Stomach (tissue), 9 donors: Measurements from ENCODE around the gene TLCD1. TPM values are rescaled to one million over a fixed set of nuclear protein-coding genes. Genes with fewer than 3 reads are reported as not detected.

ENCODE experiments used
- DNase-seq, 2 donors: peaks; one replicate each; pipeline versions ENCODE4 v3.0.0 to v3.0.0-alpha.2; 2013 to 2019
- H3K27ac ChIP-seq, 5 donors: fragments of 200-600 bp in 4 of 5; sonication (generic) in 4 of 5; one replicate each; pipeline ENCODE4 v1.5.1; 2013 to 2019; ENCODE audit warnings: mild to moderate bottlenecking in 1 of 5, moderate library complexity in 1 of 5
- H3K27me3 ChIP-seq, 3 donors: fragments of 200-600 bp; sonication (generic); one replicate each; pipeline ENCODE4 v1.5.1; 2017 to 2019; ENCODE audit warnings: mixed run types in 1 of 3
- H3K36me3 ChIP-seq, 4 donors: fragments of 200-600 bp; sonication (generic); 1 replicate in 3 of 4; 2 replicates in 1 of 4; pipeline ENCODE4 v1.5.1; 2016 to 2019
- H3K4me1 ChIP-seq, 4 donors: fragments of 200-600 bp; sonication (generic); one replicate each; pipeline ENCODE4 v1.5.1; 2016 to 2019
- H3K4me3 ChIP-seq, 4 donors: fragments of 200-600 bp; sonication (generic) in 3 of 4; one replicate each; pipeline ENCODE4 v1.5.1; 2016 to 2019; ENCODE audit warnings: mild to moderate bottlenecking in 1 of 4
- H3K9me3 ChIP-seq, 4 donors: fragments of 200-600 bp; sonication (generic); one replicate each; pipeline ENCODE4 v1.5.1; 2016 to 2019
- CTCF ChIP-seq, 7 experiments: fragments of 450-650 bp in 4 of 7; fragments of 200-600 bp in 3 of 7; sonication (generic) in 3 of 7; IDR thresholded peaks; one replicate each; pipeline ENCODE4 v1.5.1; 2016 to 2019; ENCODE audit warnings: antibody characterized with exemption in 7 of 7, control low read depth in 2 of 7, mild to moderate bottlenecking in 1 of 7
- EP300 ChIP-seq: sonication (generic); formaldehyde crosslinking; IDR thresholded peaks from one replicate; pipeline ENCODE4 v1.6.1; 2017; ENCODE audit warnings: antibody characterized with exemption
- POLR2A ChIP-seq, 4 donors: fragments of 450-650 bp; IDR thresholded peaks; one replicate each; pipeline ENCODE4 v1.6.1; 2016; ENCODE audit warnings: antibody characterized with exemption in 4 of 4, control low read depth in 2 of 4, mild to moderate bottlenecking in 1 of 4, moderate library complexity in 1 of 4
- POLR2AphosphoS5 ChIP-seq, 3 donors: sonication (generic); formaldehyde crosslinking; IDR thresholded peaks; one replicate each; pipeline ENCODE4 v1.6.1; 2016; ENCODE audit warnings: antibody characterized with exemption in 3 of 3
- WGBS, 5 donors: extraction: QIAGEN DNeasy Blood & Tissue Kit in 3 of 5; methylation state at CpG; one replicate each; pipeline versions ENCODE4 v1.1.5 to v1.1.7; 2013 to 2018; 5-methylcytosine and 5-hydroxymethylcytosine counted together
- intact Hi-C: fragments of 100-400 bp; cut with DNase I; formaldehyde crosslinking; loops from one replicate; pipeline ENCODE4 v1.15.1; 2023; ENCODE audit warnings: low total_unique reads
- polyA plus RNA-seq, 3 donors: library from polyadenylated mRNA; stranded (reverse); fragments of 200-250 nt; gene quantifications; one replicate each; pipeline ENCODE4 v1.2.3, GENCODE V29; 2013
- total RNA-seq, 5 donors: library from RNA; depleted of rRNA; stranded (reverse); fragments of >200 nt; gene quantifications; one replicate each; pipeline versions ENCODE4 v1.1.0 to v1.2.3, GENCODE V29; 2014 to 2016
- donor health status: healthy with polysubstance abuse.
- donor health status: Bipolar disorder and iron deficiency.
- donor health status: healthy.

The TLCD1 gene
- total and polyA plus RNA-seq, 8 donors, result 2.6 to 21.0 (median 10.0) TPM; not detected in 2

- H3K9me3 ChIP-seq, result no peaks in the 10 kb centered on the region
- peaks cover 0 to 14% (median 8%) of the 10 kb centered on the region in 3 donors for H3K27me3 ChIP-seq
- H3K27ac ChIP-seq, result peak overlapping the region; percentile 63 to 94 (median 89)
- 11 to 21% (median 14%) methylated on average over 27 to 63 of the region's 63 CpGs for WGBS, 5 donors
- TF ChIP-seq CTCF (IDR thresholded peaks at IDR 0.05) (no peak), POLR2A (IDR thresholded peaks at IDR 0.05) (no peak), EP300 (no peak), POLR2AphosphoS5 (IDR thresholded peaks at IDR 0.05) (no peak)
- H3K4me1 ChIP-seq, result peaks cover 42 to 67% (median 58%) of the 10 kb centered on the region in 4 donors
- intact Hi-C loops, result no loop called here
- peaks cover 26 to 39% (median 34%) of the 10 kb centered on the region in 4 donors for H3K36me3 ChIP-seq
- DNase-seq, result peak in 1 of 2 donors; percentile 80
- peak overlapping the region; percentile 51 to 59 (median 55) for H3K4me3 ChIP-seq
Observed at GRCh38 chr17:28716740-28717577, 9.1 kb downstream of the TLCD1 start.

GRCh38 chr17:28715217-28715616 lies 10.8 kb downstream of the TLCD1 start:
- Histone ChIP-seq H3K27ac (no peak overlapping the region), H3K4me3 (no peak overlapping the region), H3K27me3 (peaks cover 0 to 14% (median 8%) of the 10 kb centered on the region in 3 donors), H3K36me3 (peaks cover 16 to 25% (median 21%) of the 10 kb centered on the region in 4 donors), H3K9me3 (no peaks in the 10 kb centered on the region), H3K4me1 (peaks cover 37 to 65% (median 52%) of the 10 kb centered on the region in 4 donors)
- 89 to 100% (median 100%) methylated on average over 2 of the region's 2 CpGs for WGBS, 5 donors
- TF ChIP-seq POLR2AphosphoS5 (IDR thresholded peaks at IDR 0.05) (no peak), POLR2A (IDR thresholded peaks at IDR 0.05) (no peak), EP300 (no peak), CTCF (IDR thresholded peaks at IDR 0.05) (no peak)
- intact Hi-C loops, result no loop called here
- no peak for DNase-seq

- intact Hi-C loops, result no loop called here
- peaks cover 0 to 14% (median 8%) of the 10 kb centered on the region in 3 donors for H3K27me3 ChIP-seq
- TF ChIP-seq POLR2AphosphoS5 (IDR thresholded peaks at IDR 0.05), result no peak
- no peak for TF ChIP-seq CTCF (IDR thresholded peaks at IDR 0.05)
- no peak for TF ChIP-seq POLR2A (IDR thresholded peaks at IDR 0.05)
- TF ChIP-seq EP300, result no peak
Observed at GRCh38 chr17:28714281-28714680, 11.8 kb downstream of the TLCD1 start.

GRCh38 chr17:28712705-28713415 lies 13.2 kb downstream of the TLCD1 start:
- no peak overlapping the region for H3K4me3 ChIP-seq
- intact Hi-C loops, result no loop called here
- peaks cover 16 to 25% (median 21%) of the 10 kb centered on the region in 4 donors for H3K36me3 ChIP-seq
- WGBS, 5 donors, result 60 to 75% (median 69%) methylated on average over 7 of the region's 7 CpGs
- DNase-seq, result no peak
- H3K9me3 ChIP-seq, result no peaks in the 10 kb centered on the region
- TF ChIP-seq CTCF (IDR thresholded peaks at IDR 0.05) (no peak), POLR2AphosphoS5 (IDR thresholded peaks at IDR 0.05) (no peak), EP300 (no peak), POLR2A (IDR thresholded peaks at IDR 0.05) (no peak)
- H3K4me1 ChIP-seq, result peaks cover 26 to 58% (median 40%) of the 10 kb centered on the region in 4 donors
- peaks cover 0 to 14% (median 8%) of the 10 kb centered on the region in 3 donors for H3K27me3 ChIP-seq
- peak overlapping the region in 1 of 5 donors; percentile 91 for H3K27ac ChIP-seq

More at GRCh38 chr17:28714281-28714680, 11.8 kb downstream of the TLCD1 start:
- DNase-seq, result no peak
- 74 to 94% (median 88%) methylated on average over 3 of the region's 3 CpGs for WGBS, 5 donors
- Histone ChIP-seq H3K27ac (no peak overlapping the region), H3K4me3 (no peak overlapping the region), H3K36me3 (peaks cover 16 to 25% (median 21%) of the 10 kb centered on the region in 4 donors), H3K9me3 (no peaks in the 10 kb centered on the region), H3K4me1 (peaks cover 37 to 72% (median 54%) of the 10 kb centered on the region in 4 donors)
